Glutamatergic neuron (in vitro differentiated cells): ENCODE results near the gene PIP5K1B. TPM values are rescaled to one million over a fixed set of nuclear protein-coding genes. Genes with fewer than 3 reads are reported as not detected.

Experiments
- DNase-seq: peaks from one replicate; pipeline ENCODE4 v3.0.0; 2022
- H3K27ac Mint-ChIP-seq: one replicate; pipeline ENCODE4 v1.8.0; 2020; ENCODE audit warnings: mild to moderate bottlenecking, mixed read lengths, inconsistent platforms; ENCODE audit not compliant: unreplicated experiment
- H3K27me3 Mint-ChIP-seq: one replicate; pipeline ENCODE4 v1.8.0; 2020; ENCODE audit warnings: mild to moderate bottlenecking, moderate library complexity, mixed read lengths, inconsistent platforms; ENCODE audit not compliant: unreplicated experiment
- H3K36me3 Mint-ChIP-seq: one replicate; pipeline ENCODE4 v1.8.0; 2020; ENCODE audit warnings: mild to moderate bottlenecking, mixed read lengths, inconsistent platforms; ENCODE audit not compliant: unreplicated experiment
- H3K4me1 Mint-ChIP-seq: one replicate; pipeline ENCODE4 v1.8.0; 2020; ENCODE audit warnings: mild to moderate bottlenecking, low read depth, mixed read lengths, inconsistent platforms; ENCODE audit not compliant: unreplicated experiment
- H3K4me3 Mint-ChIP-seq: one replicate; pipeline ENCODE4 v1.8.0; 2020; ENCODE audit warnings: mild to moderate bottlenecking, mixed read lengths, inconsistent platforms; ENCODE audit not compliant: unreplicated experiment
- H3K9me3 Mint-ChIP-seq: one replicate; pipeline ENCODE4 v1.8.0; 2020; ENCODE audit warnings: mild to moderate bottlenecking, moderate library complexity, mixed read lengths, inconsistent platforms; ENCODE audit not compliant: unreplicated experiment
- CTCF ChIP-seq: fragments of 200-600 bp; sonication (generic); IDR thresholded peaks from one replicate; pipeline ENCODE4 v1.5.0; 2021; ENCODE audit not compliant: partially characterized antibody, unreplicated experiment
- total RNA-seq: library from RNA; stranded (reverse); fragmentation: NEBNext Ultra II Directional; extraction: Animal tissue kit (Norgen Biotek cat#: 25700); gene quantifications from one replicate; pipeline ENCODE4 v1.2.1, GENCODE V29; 2021; ENCODE audit not compliant: unreplicated experiment

PIP5K1B gene
- total RNA-seq, 1 donor from 2014 or later, result 0.27 TPM

GRCh38 chr9:68843239-68843638 lies 138.2 kb downstream of the PIP5K1B start:
- H3K4me1 Mint-ChIP-seq, result no peaks in the 10 kb centered on the region
- TF ChIP-seq CTCF, result no peak
- no peaks in the 10 kb centered on the region for H3K36me3 Mint-ChIP-seq
- peaks cover 2% of the 10 kb centered on the region for H3K27me3 Mint-ChIP-seq
- no peak for DNase-seq
- no peaks in the 10 kb centered on the region for H3K9me3 Mint-ChIP-seq
- H3K27ac Mint-ChIP-seq, result no peak overlapping the region
- no peak overlapping the region for H3K4me3 Mint-ChIP-seq

GRCh38 chr9:68844157-68844556 lies 139.1 kb downstream of the PIP5K1B start:
- Mint-ChIP-seq H3K27ac (no peak overlapping the region), H3K9me3 (no peaks in the 10 kb centered on the region), H3K27me3 (peaks cover 2% of the 10 kb centered on the region), H3K4me1 (no peaks in the 10 kb centered on the region), H3K4me3 (no peak overlapping the region), H3K36me3 (no peaks in the 10 kb centered on the region)
- TF ChIP-seq CTCF, result no peak
- DNase-seq, result no peak

- no peak overlapping the region for H3K4me3 Mint-ChIP-seq
Observed at GRCh38 chr9:68844631-68845612, 139.9 kb downstream of the PIP5K1B start.

GRCh38 chr9:68847765-68848164 lies 142.7 kb downstream of the PIP5K1B start:
- Mint-ChIP-seq H3K27me3 (peaks cover 2% of the 10 kb centered on the region), H3K27ac (no peak overlapping the region), H3K9me3 (no peaks in the 10 kb centered on the region), H3K4me3 (no peak overlapping the region), H3K36me3 (no peaks in the 10 kb centered on the region), H3K4me1 (no peaks in the 10 kb centered on the region)
- TF ChIP-seq CTCF, result no peak
- no peak for DNase-seq

More at GRCh38 chr9:68844631-68845612, 139.9 kb downstream of the PIP5K1B start:
- Mint-ChIP-seq H3K9me3 (no peaks in the 10 kb centered on the region), H3K27ac (no peak overlapping the region), H3K27me3 (peaks cover 2% of the 10 kb centered on the region), H3K36me3 (no peaks in the 10 kb centered on the region), H3K4me1 (no peaks in the 10 kb centered on the region)
- peak; percentile 66 for DNase-seq
- peak; percentile 68 for TF ChIP-seq CTCF

- Mint-ChIP-seq H3K36me3 (no peaks in the 10 kb centered on the region), H3K4me1 (no peaks in the 10 kb centered on the region), H3K27me3 (peaks cover 4% of the 10 kb centered on the region), H3K4me3 (no peak overlapping the region), H3K27ac (no peak overlapping the region), H3K9me3 (no peaks in the 10 kb centered on the region)
- TF ChIP-seq CTCF, result no peak
- no peak for DNase-seq
Observed at GRCh38 chr9:68851657-68852056, 146.6 kb downstream of the PIP5K1B start.
